Thymus (tissue), 11 donors: ENCODE results near the gene HNF1B. TPM values are rescaled to one million over a fixed set of nuclear protein-coding genes. Genes with fewer than 3 reads are reported as not detected.

Source experiments
- DNase-seq, 9 donors: peaks; one replicate each; pipeline ENCODE4 v3.0.0-alpha.2; 2013; ENCODE audit warnings: low spot score in 9 of 9, low read depth in 6 of 9, missing footprints in 1 of 9
- H3K27ac ChIP-seq, 2 donors: one replicate each; pipeline ENCODE4 v1.5.1; 2013; ENCODE audit warnings: control low read depth in 1 of 2, low read depth in 1 of 2, low read length in 1 of 2, mild to moderate bottlenecking in 1 of 2, moderate library complexity in 1 of 2
- H3K27me3 ChIP-seq, 2 donors: one replicate each; pipeline ENCODE4 v1.5.1; 2013; ENCODE audit warnings: low read length in 1 of 2; ENCODE audit not compliant: control insufficient read depth in 2 of 2, insufficient read depth in 1 of 2
- H3K36me3 ChIP-seq, 2 donors: one replicate each; pipeline ENCODE4 v1.5.1; 2013; ENCODE audit warnings: low read length in 1 of 2, mild to moderate bottlenecking in 1 of 2, moderate library complexity in 1 of 2; ENCODE audit not compliant: control insufficient read depth in 2 of 2, insufficient read depth in 2 of 2
- H3K4me1 ChIP-seq, 2 donors: one replicate each; pipeline ENCODE4 v1.5.1; 2013; ENCODE audit warnings: low read length in 2 of 2; ENCODE audit not compliant: control insufficient read depth in 2 of 2, insufficient read depth in 2 of 2
- H3K4me3 ChIP-seq, 2 donors: one replicate each; pipeline ENCODE4 v1.5.1; 2013; ENCODE audit warnings: low read length in 2 of 2, control low read depth in 1 of 2, mild to moderate bottlenecking in 1 of 2
- H3K9me3 ChIP-seq, 2 donors: one replicate each; pipeline ENCODE4 v1.5.1; 2013; ENCODE audit warnings: low read length in 1 of 2, mild to moderate bottlenecking in 1 of 2; ENCODE audit not compliant: control insufficient read depth in 2 of 2, insufficient read depth in 1 of 2
- WGBS: extraction: QIAGEN DNeasy Blood & Tissue Kit; methylation state at CpG from one replicate; pipeline ENCODE4 v1.1.7; 2013; 5-methylcytosine and 5-hydroxymethylcytosine counted together
- polyA plus RNA-seq: library from polyadenylated mRNA; stranded (reverse); fragments of 200-250 nt; gene quantifications from one replicate; pipeline ENCODE4 v1.2.3, GENCODE V29; 2013
- total RNA-seq: library from RNA; stranded (reverse); fragments of 120-200 nt; gene quantifications from one replicate; pipeline ENCODE4 v1.2.4, GENCODE V29; 2013
- donor health status: healthy.

Gene HNF1B
- total and polyA plus RNA-seq, 2 donors, result 0.05 to 0.30 TPM

GRCh38 chr17:37708008-37708615 lies 36.7 kb downstream of the HNF1B start:
- Histone ChIP-seq H3K36me3 (no peaks in the 10 kb centered on the region), H3K27ac (no peak overlapping the region), H3K4me1 (no peaks in the 10 kb centered on the region), H3K4me3 (no peak overlapping the region), H3K27me3 (peaks cover 2 to 19% of the 10 kb centered on the region in 2 donors), H3K9me3 (no peaks in the 10 kb centered on the region)
- 94% methylated on average over 7 of the region's 7 CpGs for WGBS
- no peak for DNase-seq

- H3K27me3 ChIP-seq, result peaks cover 2 to 17% of the 10 kb centered on the region in 2 donors
- H3K36me3 ChIP-seq, result no peaks in the 10 kb centered on the region
- H3K9me3 ChIP-seq, result no peaks in the 10 kb centered on the region
- WGBS, result 93% methylated on average over 2 of the region's 2 CpGs
- H3K4me1 ChIP-seq, result no peaks in the 10 kb centered on the region
- no peak overlapping the region for H3K27ac ChIP-seq
- no peak for DNase-seq
- no peak overlapping the region for H3K4me3 ChIP-seq
Observed at GRCh38 chr17:37706446-37706845, 38.4 kb downstream of the HNF1B start.

- Histone ChIP-seq H3K36me3 (no peaks in the 10 kb centered on the region), H3K27ac (no peak overlapping the region), H3K9me3 (no peaks in the 10 kb centered on the region), H3K4me3 (no peak overlapping the region), H3K27me3 (peaks cover 0 to 10% of the 10 kb centered on the region in 2 donors), H3K4me1 (no peaks in the 10 kb centered on the region)
- no peak for DNase-seq
Observed at GRCh38 chr17:37702598-37702997, 42.3 kb downstream of the HNF1B start.

GRCh38 chr17:37701496-37701898 lies 43.4 kb downstream of the HNF1B start:
- Histone ChIP-seq H3K27me3 (peaks cover 0 to 10% of the 10 kb centered on the region in 2 donors), H3K4me3 (no peak overlapping the region), H3K9me3 (no peaks in the 10 kb centered on the region), H3K36me3 (no peaks in the 10 kb centered on the region), H3K4me1 (no peaks in the 10 kb centered on the region), H3K27ac (no peak overlapping the region)
- peak in 4 of 9 donors; percentile 15 to 34 (median 28) for DNase-seq
- 12% methylated on average over 5 of the region's 5 CpGs for WGBS

GRCh38 chr17:37700881-37701280 lies 44.0 kb downstream of the HNF1B start:
- H3K36me3 ChIP-seq, result no peaks in the 10 kb centered on the region
- H3K27ac ChIP-seq, result no peak overlapping the region
- H3K9me3 ChIP-seq, result no peaks in the 10 kb centered on the region
- DNase-seq, result no peak
- H3K27me3 ChIP-seq, result peaks cover 0 to 10% of the 10 kb centered on the region in 2 donors
- no peak overlapping the region for H3K4me3 ChIP-seq
- H3K4me1 ChIP-seq, result no peaks in the 10 kb centered on the region
- 94% methylated on average over 6 of the region's 6 CpGs for WGBS

- DNase-seq, result no peak
- no peaks in the 10 kb centered on the region for H3K9me3 ChIP-seq
- 92% methylated on average over 10 of the region's 10 CpGs for WGBS
- peaks cover 0 to 9% of the 10 kb centered on the region in 2 donors for H3K27me3 ChIP-seq
- H3K27ac ChIP-seq, result no peak overlapping the region
- H3K4me3 ChIP-seq, result no peak overlapping the region
- H3K4me1 ChIP-seq, result no peaks in the 10 kb centered on the region
- H3K36me3 ChIP-seq, result no peaks in the 10 kb centered on the region
Observed at GRCh38 chr17:37699285-37699973, 45.4 kb downstream of the HNF1B start.

- Histone ChIP-seq H3K36me3 (no peaks in the 10 kb centered on the region), H3K27me3 (peaks cover 0 to 9% of the 10 kb centered on the region in 2 donors), H3K27ac (no peak overlapping the region), H3K4me3 (no peak overlapping the region), H3K9me3 (no peaks in the 10 kb centered on the region), H3K4me1 (no peaks in the 10 kb centered on the region)
- DNase-seq, result no peak
- 93% methylated on average over 4 of the region's 4 CpGs for WGBS
Observed at GRCh38 chr17:37698911-37699255, 46.0 kb downstream of the HNF1B start.

- no peak for DNase-seq
- Histone ChIP-seq H3K27me3 (peaks cover 0 to 6% of the 10 kb centered on the region in 2 donors), H3K36me3 (no peaks in the 10 kb centered on the region), H3K27ac (no peak overlapping the region), H3K4me3 (no peak overlapping the region), H3K4me1 (no peaks in the 10 kb centered on the region), H3K9me3 (no peaks in the 10 kb centered on the region)
- WGBS, result 87% methylated on average over 5 of the region's 5 CpGs
Observed at GRCh38 chr17:37698132-37698910, 46.5 kb downstream of the HNF1B start.

- WGBS, result 77% methylated on average over 8 of the region's 8 CpGs
- no peak for DNase-seq
- peaks cover 0 to 4% of the 10 kb centered on the region in 2 donors for H3K27me3 ChIP-seq
Observed at GRCh38 chr17:37697381-37697780, 47.5 kb downstream of the HNF1B start.

More at GRCh38 chr17:37697381-37697780, 47.5 kb downstream of the HNF1B start:
- no peak overlapping the region for H3K4me3 ChIP-seq
- H3K27ac ChIP-seq, result no peak overlapping the region
- no peaks in the 10 kb centered on the region for H3K36me3 ChIP-seq
- H3K9me3 ChIP-seq, result no peaks in the 10 kb centered on the region
- no peaks in the 10 kb centered on the region for H3K4me1 ChIP-seq
